ENCODE results near the gene MECP2.

The MECP2 gene

DNA sequence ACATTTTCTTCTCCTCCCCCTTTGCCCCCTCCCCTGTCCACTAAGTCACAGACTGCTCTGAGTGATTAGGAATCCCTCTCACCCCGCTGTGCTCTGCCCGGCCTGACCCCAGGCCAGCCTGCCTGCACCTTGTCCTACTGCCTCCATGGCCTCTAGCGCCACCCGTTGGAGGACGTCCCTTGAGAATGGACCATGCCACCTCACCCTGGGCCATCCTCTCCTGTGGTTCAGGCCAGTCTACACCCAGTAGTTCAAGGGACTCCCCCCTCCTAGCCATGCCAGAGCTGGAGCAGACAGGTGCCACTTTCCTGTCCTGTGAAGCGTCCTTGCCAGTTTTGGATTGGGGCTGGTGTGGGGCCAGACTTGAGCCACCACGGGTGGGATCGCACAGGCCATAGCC, 68.1 kb downstream of the MECP2 start:
- H3K4me3 ChIP-seq (replicated peaks; ENCODE audit: insufficient read depth, low read length) = no peak overlapping the region
- no peak overlapping the region for H3K27ac ChIP-seq (replicated peaks)
- no peaks in the 10 kb centered on the region for H3K27me3 ChIP-seq (ENCODE audit: insufficient read depth, poor library complexity, severe bottlenecking)
- DNase-seq (ENCODE audit: low read depth in 1 of 2, low spot score in 1 of 2) = no peak
- TF ChIP-seq GABPA (IDR thresholded peaks at IDR 0.05; ENCODE audit: low read depth) = no peak
- TF ChIP-seq, protein P1, sequence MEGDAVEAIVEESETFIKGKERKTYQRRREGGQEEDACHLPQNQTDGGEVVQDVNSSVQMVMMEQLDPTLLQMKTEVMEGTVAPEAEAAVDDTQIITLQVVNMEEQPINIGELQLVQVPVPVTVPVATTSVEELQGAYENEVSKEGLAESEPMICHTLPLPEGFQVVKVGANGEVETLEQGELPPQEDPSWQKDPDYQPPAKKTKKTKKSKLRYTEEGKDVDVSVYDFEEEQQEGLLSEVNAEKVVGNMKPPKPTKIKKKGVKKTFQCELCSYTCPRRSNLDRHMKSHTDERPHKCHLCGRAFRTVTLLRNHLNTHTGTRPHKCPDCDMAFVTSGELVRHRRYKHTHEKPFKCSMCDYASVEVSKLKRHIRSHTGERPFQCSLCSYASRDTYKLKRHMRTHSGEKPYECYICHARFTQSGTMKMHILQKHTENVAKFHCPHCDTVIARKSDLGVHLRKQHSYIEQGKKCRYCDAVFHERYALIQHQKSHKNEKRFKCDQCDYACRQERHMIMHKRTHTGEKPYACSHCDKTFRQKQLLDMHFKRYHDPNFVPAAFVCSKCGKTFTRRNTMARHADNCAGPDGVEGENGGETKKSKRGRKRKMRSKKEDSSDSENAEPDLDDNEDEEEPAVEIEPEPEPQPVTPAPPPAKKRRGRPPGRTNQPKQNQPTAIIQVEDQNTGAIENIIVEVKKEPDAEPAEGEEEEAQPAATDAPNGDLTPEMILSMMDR (IDR thresholded peaks at IDR 0.05; ENCODE audit: insufficient read depth, low read length) = no peak

DNA sequence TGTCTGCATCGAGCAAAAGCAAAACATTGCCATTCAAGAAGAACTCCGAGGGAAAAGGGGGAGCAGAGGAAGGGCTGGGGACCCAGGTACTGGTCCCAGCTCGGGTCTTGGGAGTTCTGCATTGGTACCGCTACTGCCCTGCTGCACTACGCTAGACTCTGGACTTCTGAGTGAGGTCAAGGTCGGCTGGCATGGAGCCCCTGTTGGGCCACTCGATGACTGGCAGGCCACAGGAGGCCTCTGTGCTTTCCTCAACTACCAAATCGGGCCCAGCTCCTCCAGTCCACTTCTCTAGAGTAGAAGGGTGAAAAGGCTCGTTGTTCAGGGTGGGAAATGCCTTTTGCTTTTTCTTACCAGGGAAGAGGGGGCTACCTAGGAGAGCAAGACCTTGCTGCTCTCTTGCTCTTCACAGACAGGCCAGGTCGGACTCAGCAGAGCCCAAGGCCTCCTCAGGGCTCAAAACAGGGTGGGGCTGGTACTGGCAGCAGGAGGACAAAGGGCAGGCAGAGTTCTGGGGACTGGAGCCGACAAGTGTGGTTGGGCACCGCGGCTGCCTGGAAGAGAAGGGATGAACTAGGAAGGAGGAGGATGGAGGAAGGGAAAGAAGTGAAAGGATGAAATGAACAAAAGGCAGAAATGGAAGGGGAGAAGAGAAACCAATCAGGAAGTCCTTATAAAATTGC, 68.9 kb downstream of the MECP2 start:
- no peak for DNase-seq (ENCODE audit: low read depth in 1 of 2, low spot score in 1 of 2)
- no peaks in the 10 kb centered on the region for H3K27me3 ChIP-seq (ENCODE audit: insufficient read depth, poor library complexity, severe bottlenecking)
- peak overlapping the region; percentile 27; the same call in 1 of the 2 replicates for H3K27ac ChIP-seq (replicated peaks)
- no peak overlapping the region for H3K4me3 ChIP-seq (replicated peaks; ENCODE audit: insufficient read depth, low read length)
- TF ChIP-seq, protein P2, sequence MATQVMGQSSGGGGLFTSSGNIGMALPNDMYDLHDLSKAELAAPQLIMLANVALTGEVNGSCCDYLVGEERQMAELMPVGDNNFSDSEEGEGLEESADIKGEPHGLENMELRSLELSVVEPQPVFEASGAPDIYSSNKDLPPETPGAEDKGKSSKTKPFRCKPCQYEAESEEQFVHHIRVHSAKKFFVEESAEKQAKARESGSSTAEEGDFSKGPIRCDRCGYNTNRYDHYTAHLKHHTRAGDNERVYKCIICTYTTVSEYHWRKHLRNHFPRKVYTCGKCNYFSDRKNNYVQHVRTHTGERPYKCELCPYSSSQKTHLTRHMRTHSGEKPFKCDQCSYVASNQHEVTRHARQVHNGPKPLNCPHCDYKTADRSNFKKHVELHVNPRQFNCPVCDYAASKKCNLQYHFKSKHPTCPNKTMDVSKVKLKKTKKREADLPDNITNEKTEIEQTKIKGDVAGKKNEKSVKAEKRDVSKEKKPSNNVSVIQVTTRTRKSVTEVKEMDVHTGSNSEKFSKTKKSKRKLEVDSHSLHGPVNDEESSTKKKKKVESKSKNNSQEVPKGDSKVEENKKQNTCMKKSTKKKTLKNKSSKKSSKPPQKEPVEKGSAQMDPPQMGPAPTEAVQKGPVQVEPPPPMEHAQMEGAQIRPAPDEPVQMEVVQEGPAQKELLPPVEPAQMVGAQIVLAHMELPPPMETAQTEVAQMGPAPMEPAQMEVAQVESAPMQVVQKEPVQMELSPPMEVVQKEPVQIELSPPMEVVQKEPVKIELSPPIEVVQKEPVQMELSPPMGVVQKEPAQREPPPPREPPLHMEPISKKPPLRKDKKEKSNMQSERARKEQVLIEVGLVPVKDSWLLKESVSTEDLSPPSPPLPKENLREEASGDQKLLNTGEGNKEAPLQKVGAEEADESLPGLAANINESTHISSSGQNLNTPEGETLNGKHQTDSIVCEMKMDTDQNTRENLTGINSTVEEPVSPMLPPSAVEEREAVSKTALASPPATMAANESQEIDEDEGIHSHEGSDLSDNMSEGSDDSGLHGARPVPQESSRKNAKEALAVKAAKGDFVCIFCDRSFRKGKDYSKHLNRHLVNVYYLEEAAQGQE (IDR thresholded peaks at IDR 0.05; ENCODE audit: insufficient replicate concordance, low read depth) = no peak

DNA sequence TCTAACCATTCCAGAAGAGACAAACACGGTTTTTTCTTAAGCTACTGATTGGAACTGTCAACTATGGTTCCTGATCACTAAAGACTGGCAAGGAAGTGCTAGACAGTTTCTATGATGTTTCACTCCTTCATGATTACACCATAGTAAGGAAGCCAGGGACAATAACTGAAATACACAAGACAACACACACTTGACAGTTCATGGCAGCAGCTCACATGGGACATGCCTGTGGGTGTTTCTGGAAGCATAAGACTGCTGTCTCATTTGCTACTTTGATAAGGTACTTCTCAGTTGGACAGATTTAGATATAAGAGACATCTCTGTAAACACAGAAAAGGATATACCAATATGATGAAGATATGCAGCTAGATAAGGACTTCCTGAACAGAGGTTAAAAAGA, 69.5 kb downstream of the MECP2 start:
- DNase-seq (ENCODE audit: low read depth in 1 of 2, low spot score in 1 of 2) = no peak
- TF ChIP-seq SPI1 (IDR thresholded peaks at IDR 0.05; ENCODE audit: borderline replicate concordance, low read depth) (no peak), GABPA (IDR thresholded peaks at IDR 0.05; ENCODE audit: low read depth) (no peak), POLR2AphosphoS5 (IDR thresholded peaks at IDR 0.05; ENCODE audit: low read depth) (no peak)
- TF ChIP-seq, protein P1 (IDR thresholded peaks at IDR 0.05; ENCODE audit: insufficient read depth, low read length) = no peak
- TF ChIP-seq, protein P2 (IDR thresholded peaks at IDR 0.05; ENCODE audit: insufficient replicate concordance, low read depth) = no peak
- H3K4me3 ChIP-seq (replicated peaks; ENCODE audit: insufficient read depth, low read length) = no peak overlapping the region
- H3K27me3 ChIP-seq (ENCODE audit: insufficient read depth, poor library complexity, severe bottlenecking) = no peaks in the 10 kb centered on the region
- peak overlapping the region; percentile 27; the same call in 1 of the 2 replicates for H3K27ac ChIP-seq (replicated peaks)

DNA sequence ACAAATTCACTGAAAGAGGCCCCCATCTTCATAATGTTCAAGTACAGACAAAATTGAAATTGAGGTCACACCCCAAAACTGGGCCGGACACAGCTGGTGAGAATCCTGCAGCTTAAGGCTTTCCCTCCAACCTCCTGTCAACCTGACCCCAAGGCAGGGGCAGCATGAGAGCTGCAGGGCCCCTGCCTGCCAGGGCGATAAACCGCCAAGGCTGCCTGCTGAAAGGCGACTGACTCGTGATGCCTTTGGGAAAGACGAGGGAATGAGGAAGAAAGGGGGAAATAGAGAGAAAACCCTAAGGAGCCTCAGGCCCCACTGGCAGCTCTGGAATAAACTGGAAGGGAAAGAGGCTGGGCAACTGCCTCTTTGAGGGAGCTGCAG, 70.5 kb downstream of the MECP2 start:
- no peak for DNase-seq (ENCODE audit: low read depth in 1 of 2, low spot score in 1 of 2)
- Histone ChIP-seq H3K4me3 (replicated peaks; ENCODE audit: insufficient read depth, low read length) (no peak overlapping the region), H3K27me3 (ENCODE audit: insufficient read depth, poor library complexity, severe bottlenecking) (no peaks in the 10 kb centered on the region), H3K27ac (replicated peaks) (no peak overlapping the region)
- TF ChIP-seq, protein P2 (IDR thresholded peaks at IDR 0.05; ENCODE audit: insufficient replicate concordance, low read depth) = no peak
- no peak for TF ChIP-seq SPI1 (IDR thresholded peaks at IDR 0.05; ENCODE audit: borderline replicate concordance, low read depth)
- TF ChIP-seq GABPA (IDR thresholded peaks at IDR 0.05; ENCODE audit: low read depth) = no peak
- TF ChIP-seq, protein P1 (IDR thresholded peaks at IDR 0.05; ENCODE audit: insufficient read depth, low read length) = no peak
- TF ChIP-seq POLR2AphosphoS5 (IDR thresholded peaks at IDR 0.05; ENCODE audit: low read depth) = no peak
